K562 (cell line): ENCODE measurements around the gene TSC22D1. TPM values are rescaled to one million over a fixed set of nuclear protein-coding genes. Genes with fewer than 3 reads are reported as not detected.

Experiments
- ATAC-seq: fragments of 200-7000 bp; cut with Tn5 transposase; 3 replicates; pipeline ENCODE4 v1.9.1; 2020; ENCODE audit warnings: moderate library complexity
- BruUV-seq: library from RNA; stranded (reverse); fragments of 400-500 nt; replicated peaks from 2 replicates; lab custom pipeline; 2021; lab: Mats Ljungman, UMichigan
- CTCF ChIA-PET: fragments of 300-600 bp; formaldehyde crosslinking; extraction: SDS; loops from one replicate; lab custom pipeline; 2021; ENCODE audit warnings: low intra/inter-chr PET ratio; lab: Yijun Ruan, JAX
- POLR2A ChIA-PET: fragments of 300-600, 350-650 bp; sonication (Branson Sonifier 250); formaldehyde crosslinking; extraction: SDS; loops from one replicate; lab custom pipeline; 2021; ENCODE audit warnings: antibody characterized with exemption, inconsistent platforms; lab: Yijun Ruan, JAX
- DNase-seq, 4 experiments: peaks; one replicate each; pipeline versions ENCODE4 v3.0.0 to v3.0.0-alpha.2; 2011 to 2018; ENCODE audit warnings: low spot score in 3 of 4, mixed read lengths in 3 of 4; ENCODE audit errors: extremely low read depth in 1 of 4
- FAIRE-seq: peaks from 2 replicates; lab custom pipeline; 2011; peaks lifted over from hg19 to GRCh38; lab: Jason Lieb, UNC
- H2AFZ ChIP-seq: 2 replicates; pipeline ENCODE4 v1.6.0; 2011; ENCODE audit warnings: low read depth, low read length, control low read depth, inconsistent platforms
- H3K27ac ChIP-seq: fragments of 200-600 bp; 3 replicates; pipeline ENCODE4 v1.8.0; 2011; ENCODE audit warnings: low read depth, mild to moderate bottlenecking, control low read depth, inconsistent platforms, low read length, moderate library complexity, mixed read lengths; ENCODE audit errors: extremely low read depth
- H3K27me3 ChIP-seq, 2 experiments: fragments of 300-600 bp in 1 of 2; 2 replicates in 1 of 2; 3 replicates in 1 of 2; pipeline versions ENCODE4 v1.6.0 to v1.8.0; 2011; ENCODE audit warnings: inconsistent platforms in 2 of 2, low read length in 2 of 2, mild to moderate bottlenecking in 1 of 2, mixed read lengths in 1 of 2, moderate library complexity in 1 of 2; ENCODE audit not compliant: control insufficient read depth in 2 of 2, insufficient read depth in 2 of 2
- H3K36me3 ChIP-seq: fragments of 300-600 bp; 3 replicates; pipeline ENCODE4 v1.8.0; 2011; ENCODE audit warnings: mild to moderate bottlenecking, low read length, inconsistent platforms; ENCODE audit not compliant: control insufficient read depth, insufficient read depth
- H3K4me1 ChIP-seq, 2 experiments: fragments of 200-600 bp in 1 of 2; replicated peaks in 1 of 2; 2 replicates in 1 of 2; 3 replicates in 1 of 2; pipeline versions ENCODE4 v1.5.1 to v1.8.0; 2011; ENCODE audit warnings: inconsistent platforms in 2 of 2, low read length in 2 of 2, mild to moderate bottlenecking in 1 of 2, mixed read lengths in 1 of 2, moderate library complexity in 1 of 2; ENCODE audit not compliant: control insufficient read depth in 2 of 2, insufficient read depth in 2 of 2
- H3K4me2 ChIP-seq: 2 replicates; pipeline ENCODE4 v1.6.1; 2011; ENCODE audit warnings: low read length, control low read depth, inconsistent platforms, mixed read lengths; ENCODE audit not compliant: insufficient read depth
- H3K4me3 ChIP-seq: fragments of 200-600 bp; sonication (generic), shearing (Covaris generic); 2 replicates; pipeline ENCODE4 v1.5.1; 2016; ENCODE audit warnings: control low read depth, inconsistent platforms
- H3K79me2 ChIP-seq: fragments of 200-600 bp; 3 replicates; pipeline ENCODE4 v1.8.0; 2011; ENCODE audit warnings: low read length, inconsistent platforms; ENCODE audit not compliant: control insufficient read depth, insufficient read depth
- H3K9ac ChIP-seq, 2 experiments: 2 replicates each; pipeline versions ENCODE4 v1.6.0 to v1.6.1; 2011; ENCODE audit warnings: low read depth in 2 of 2, low read length in 2 of 2, control low read depth in 1 of 2, inconsistent platforms in 1 of 2, mild to moderate bottlenecking in 1 of 2, mixed read lengths in 1 of 2; ENCODE audit not compliant: insufficient read depth in 1 of 2
- H3K9me1 ChIP-seq: one replicate; pipeline ENCODE4 v1.6.0; 2011; ENCODE audit warnings: inconsistent platforms, mild to moderate bottlenecking, low read length, moderate library complexity; ENCODE audit not compliant: control insufficient read depth, insufficient read depth
- H3K9me3 ChIP-seq: replicated peaks from 2 replicates; pipeline ENCODE4 v1.5.1; 2011; ENCODE audit warnings: low read depth, low read length, inconsistent platforms; ENCODE audit not compliant: control insufficient read depth, insufficient read depth
- H4K20me1 ChIP-seq: replicated peaks from 2 replicates; pipeline ENCODE4 v1.6.1; 2011; ENCODE audit warnings: low read length, inconsistent platforms, mixed read lengths; ENCODE audit not compliant: control insufficient read depth, insufficient read depth
- CREB5 ChIP-seq: fragments of 250-450 bp; sonication (Bioruptor Pico); IDR thresholded peaks from 2 replicates; pipeline ENCODE4 v1.5.0; 2020; ENCODE audit warnings: mild to moderate bottlenecking
- ESRRB ChIP-seq: fragments of 250-450 bp; sonication (Bioruptor Pico); IDR thresholded peaks from 2 replicates; pipeline ENCODE4 v1.5.0; 2020; ENCODE audit warnings: mild to moderate bottlenecking, moderate library complexity, borderline replicate concordance
- RCOR1 ChIP-seq, 2 experiments: IDR thresholded peaks; 2 replicates each; pipeline ENCODE4 v1.6.1; 2012; ENCODE audit warnings: low read depth in 2 of 2, low read length in 2 of 2, borderline replicate concordance in 1 of 2, improper control_type of control experiment in 1 of 2
- TCF3 ChIP-seq: sonication (generic); formaldehyde crosslinking; IDR thresholded peaks from 2 replicates; pipeline ENCODE4 v1.4.0; 2020; ENCODE audit warnings: mild to moderate bottlenecking, missing genetic modification reagents
- XRCC5 ChIP-seq: fragments of 200-400 bp; formaldehyde crosslinking; IDR thresholded peaks from 2 replicates; pipeline ENCODE4 v1.6.1; 2017; ENCODE audit warnings: low read depth, mild to moderate bottlenecking, low read length
- ZBTB2 ChIP-seq: fragments of 450-650 bp; IDR thresholded peaks from 2 replicates; pipeline ENCODE4 v1.6.1; 2016; ENCODE audit warnings: antibody characterized with exemption
- ZNF282 ChIP-seq: sonication (generic); formaldehyde crosslinking; IDR thresholded peaks from 2 replicates; pipeline ENCODE4 v1.8.1; 2023; ENCODE audit warnings: missing genetic modification reagents
- WGBS: fragments of 100-300 bp; shearing (Covaris generic); methylation state at CpG from one replicate; pipeline ENCODE4 v1.1.6; 2016; ENCODE audit warnings: low coverage, mixed read lengths; ENCODE audit not compliant: insufficient coverage; ENCODE audit errors: missing lambda C conversion rate; 5-methylcytosine and 5-hydroxymethylcytosine counted together
- in situ Hi-C: fragments of 300-500 bp; cut with MboI; formaldehyde crosslinking; loops from 4 replicates; pipeline ENCODE4 v1.15.0; 2018; ENCODE audit warnings: inconsistent platforms, mixed read lengths
- intact Hi-C: fragments of 100-400 bp; cut with micrococcal nuclease; formaldehyde crosslinking; loops from 2 replicates; pipeline ENCODE4 v1.14.2; 2022
- polyA plus RNA-seq, 8 experiments: library from polyadenylated mRNA; depleted of rRNA in 4 of 8; stranded (reverse) in 5 of 8; unstranded in 3 of 8; fragments of >200 nt; fragmentation: Nextera tagmentation in 2 of 8; fragmentation: Illumina TruSeq in 1 of 8; extraction: Ambion mirVana in 2 of 8; extraction: Trizol in 1 of 8; gene quantifications; 2 replicates each; pipeline versions ENCODE4 v1.2.1 to v1.2.3, GENCODE V29; 2011 to 2014; ENCODE audit warnings: inconsistent platforms in 1 of 8, missing spikeins in 1 of 8
- total RNA-seq, 7 experiments: library from RNA; depleted of rRNA in 6 of 7; stranded (reverse); fragments of >200 nt in 6 of 7; fragmentation: Illumina TruSeq in 2 of 7; extraction: Trizol in 2 of 7; gene quantifications; 2 replicates each; pipeline versions ENCODE4 v1.2.1 to v1.2.3, GENCODE V29; 2011 to 2021; ENCODE audit warnings: low replicate concordance in 1 of 7

The TSC22D1 gene
- total and polyA plus RNA-seq, 9 of the 15 experiments (the other 6 are each of a cell fraction or from before 2014, with no cell fraction given): 2.6 to 19.8 (median 8.4) TPM

GRCh38 chr13:44506251-44506650 lies 69.9 kb downstream of the TSC22D1 start (continued):
- TF ChIP-seq ZNF282 (no peak), TCF3 (no peak), CREB5 (CRISPR knock-in tag) (no peak)

GRCh38 chr13:44504116-44504515 lies 72.0 kb downstream of the TSC22D1 start:
- Histone ChIP-seq H3K9me3 (no peaks in the 10 kb centered on the region), H3K4me2 (no peak overlapping the region), H3K27me3 (no peaks in the 10 kb centered on the region), H3K79me2 (no peaks in the 10 kb centered on the region), H3K9me1 (no peaks in the 10 kb centered on the region), H2AFZ (no peak overlapping the region), H4K20me1 (no peaks in the 10 kb centered on the region), H3K27ac (no peak overlapping the region), H3K36me3 (no peaks in the 10 kb centered on the region), H3K9ac (no peak overlapping the region), H3K4me3 (no peak overlapping the region), H3K4me1 (no peaks in the 10 kb centered on the region)
- in situ Hi-C loops: no loop called here
- 31% methylated on average over 2 of the region's 4 CpGs for WGBS
- ChIA-PET CTCF (no interaction called here), POLR2A (interaction anchor here (0.7 kb wide), 1 partner anchor 837 kb away, joined by 3 read pairs; no protein-coding TSS in a partner anchor)
- no peak for DNase-seq
- intact Hi-C loops: no loop called here
- ATAC-seq: no peak
- no peak for TF ChIP-seq ESRRB (CRISPR knock-in tag)
- TF ChIP-seq XRCC5: no peak
- no peak for TF ChIP-seq ZBTB2
- TF ChIP-seq RCOR1 (IDR thresholded peaks at IDR 0.05; ENCODE audit: borderline replicate concordance in 1 of 2, low read depth in 2 of 2, low read length in 2 of 2): no peak
- FAIRE-seq: no peak
- no TSS peak for BruUV-seq
